ENCODE measurements around the gene TASP1. TPM values are rescaled to one million over a fixed set of nuclear protein-coding genes. Genes with fewer than 3 reads are reported as not detected.

Gene TASP1
- total and polyA plus RNA-seq, 12 donors, result 3.6 to 13.0 (median 9.6) TPM

- 69 to 98% (median 95%) methylated on average over 2 of the region's 2 CpGs for WGBS, 4 donors
- intact Hi-C loops (cut with DNase I), result no loop called here
- H3K36me3 ChIP-seq (replicated peaks in 1 of 2), result no peaks in the 10 kb centered on the region
- no peak for DNase-seq
- TF ChIP-seq POLR2A (IDR thresholded peaks at IDR 0.05), result no peak
- TF ChIP-seq, protein P1, sequence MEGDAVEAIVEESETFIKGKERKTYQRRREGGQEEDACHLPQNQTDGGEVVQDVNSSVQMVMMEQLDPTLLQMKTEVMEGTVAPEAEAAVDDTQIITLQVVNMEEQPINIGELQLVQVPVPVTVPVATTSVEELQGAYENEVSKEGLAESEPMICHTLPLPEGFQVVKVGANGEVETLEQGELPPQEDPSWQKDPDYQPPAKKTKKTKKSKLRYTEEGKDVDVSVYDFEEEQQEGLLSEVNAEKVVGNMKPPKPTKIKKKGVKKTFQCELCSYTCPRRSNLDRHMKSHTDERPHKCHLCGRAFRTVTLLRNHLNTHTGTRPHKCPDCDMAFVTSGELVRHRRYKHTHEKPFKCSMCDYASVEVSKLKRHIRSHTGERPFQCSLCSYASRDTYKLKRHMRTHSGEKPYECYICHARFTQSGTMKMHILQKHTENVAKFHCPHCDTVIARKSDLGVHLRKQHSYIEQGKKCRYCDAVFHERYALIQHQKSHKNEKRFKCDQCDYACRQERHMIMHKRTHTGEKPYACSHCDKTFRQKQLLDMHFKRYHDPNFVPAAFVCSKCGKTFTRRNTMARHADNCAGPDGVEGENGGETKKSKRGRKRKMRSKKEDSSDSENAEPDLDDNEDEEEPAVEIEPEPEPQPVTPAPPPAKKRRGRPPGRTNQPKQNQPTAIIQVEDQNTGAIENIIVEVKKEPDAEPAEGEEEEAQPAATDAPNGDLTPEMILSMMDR (IDR thresholded peaks at IDR 0.05), result no peak
- H3K9me3 ChIP-seq (replicated peaks in 1 of 3), result no peaks in the 10 kb centered on the region
- H3K27me3 ChIP-seq, result no peaks in the 10 kb centered on the region
- H3K4me3 ChIP-seq, result no peak overlapping the region
- no peak overlapping the region for H3K27ac ChIP-seq
- H3K4me1 ChIP-seq (replicated peaks in 1 of 2), result no peaks in the 10 kb centered on the region
Observed at GRCh38 chr20:13588049-13588448, 50.7 kb downstream of the TASP1 start.

- DNase-seq, result no peak
- intact Hi-C loops (cut with DNase I), result no loop called here
- Histone ChIP-seq H3K4me1 (replicated peaks in 1 of 2) (no peaks in the 10 kb centered on the region), H3K27ac (no peak overlapping the region), H3K27me3 (no peaks in the 10 kb centered on the region), H3K4me3 (no peak overlapping the region), H3K9me3 (replicated peaks in 1 of 3) (no peaks in the 10 kb centered on the region), H3K36me3 (replicated peaks in 1 of 2) (no peaks in the 10 kb centered on the region)
- TF ChIP-seq, protein P1 (IDR thresholded peaks at IDR 0.05), result no peak
- no peak for TF ChIP-seq POLR2A (IDR thresholded peaks at IDR 0.05)
Observed at GRCh38 chr20:13587370-13587769, 51.4 kb downstream of the TASP1 start.

GRCh38 chr20:13586133-13586532 is 52.6 kb downstream of the TASP1 start:
- H3K36me3 ChIP-seq (replicated peaks in 1 of 2), result no peaks in the 10 kb centered on the region

GRCh38 chr20:13581451-13581850 is 57.3 kb downstream of the TASP1 start:
- intact Hi-C loops (cut with DNase I), result no loop called here
- 43 to 54% (median 48%) methylated on average over 3 of the region's 3 CpGs for WGBS, 4 donors
- Histone ChIP-seq H3K4me1 (replicated peaks in 1 of 2) (peaks cover 5% of the 10 kb centered on the region in 2 donors), H3K9me3 (replicated peaks in 1 of 3) (no peaks in the 10 kb centered on the region), H3K36me3 (replicated peaks in 1 of 2) (no peaks in the 10 kb centered on the region), H3K27ac (no peak overlapping the region), H3K27me3 (no peaks in the 10 kb centered on the region), H3K4me3 (no peak overlapping the region)
- DNase-seq, result peak in 2 of 7 donors; percentile 16 to 37
- TF ChIP-seq, protein P1 (IDR thresholded peaks at IDR 0.05), result no peak
- no peak for TF ChIP-seq POLR2A (IDR thresholded peaks at IDR 0.05)

More at GRCh38 chr20:13586133-13586532, 52.6 kb downstream of the TASP1 start:
- Histone ChIP-seq H3K4me1 (replicated peaks in 1 of 2) (peaks cover 3 to 4% of the 10 kb centered on the region in 2 donors), H3K27ac (no peak overlapping the region), H3K4me3 (no peak overlapping the region), H3K27me3 (no peaks in the 10 kb centered on the region), H3K9me3 (replicated peaks in 1 of 3) (no peaks in the 10 kb centered on the region)
- TF ChIP-seq, protein P1 (IDR thresholded peaks at IDR 0.05), result no peak
- TF ChIP-seq POLR2A (IDR thresholded peaks at IDR 0.05), result no peak
- intact Hi-C loops (cut with DNase I), result no loop called here
- DNase-seq, result no peak
